ENCODE measurements around the gene OR1F1.
"Not testable (repeated sequence)": the region's sequence is repeated elsewhere in the genome, so short reads cannot be mapped to it uniquely, and the experiment has no call there.

OR1F1 gene

GRCh38 chr16:3195975-3196374 lies 8.0 kb downstream of the OR1F1 start:
- no peak for DNase-seq (ENCODE audit: low spot score)
- no peak for TF ChIP-seq CTCF (IDR thresholded peaks at IDR 0.05; ENCODE audit: extremely low read depth, missing control alignments)

- not testable (repeated sequence) for DNase-seq (ENCODE audit: low spot score)
These were observed 9.8 kb downstream of the OR1F1 start for GRCh38 chr16:3197694-3198333.

- no peak for DNase-seq (ENCODE audit: low spot score)
- no peak for TF ChIP-seq CTCF (IDR thresholded peaks at IDR 0.05; ENCODE audit: extremely low read depth, missing control alignments)
These were observed 10.5 kb downstream of the OR1F1 start for GRCh38 chr16:3198334-3199072.

- no peak for TF ChIP-seq CTCF (IDR thresholded peaks at IDR 0.05; ENCODE audit: extremely low read depth, missing control alignments)
- DNase-seq (ENCODE audit: low spot score): no peak
These were observed 15.0 kb downstream of the OR1F1 start for GRCh38 chr16:3202903-3203539.

GRCh38 chr16:3205939-3206338 lies 17.9 kb downstream of the OR1F1 start:
- DNase-seq (ENCODE audit: low spot score): not testable (repeated sequence)

- no peak for TF ChIP-seq CTCF (IDR thresholded peaks at IDR 0.05; ENCODE audit: extremely low read depth, missing control alignments)
- no peak for DNase-seq (ENCODE audit: low spot score)
These were observed 19.3 kb downstream of the OR1F1 start for GRCh38 chr16:3207086-3207953.

- TF ChIP-seq CTCF (IDR thresholded peaks at IDR 0.05; ENCODE audit: extremely low read depth, missing control alignments): no peak
- no peak for DNase-seq (ENCODE audit: low spot score)
These were observed 24.0 kb downstream of the OR1F1 start for GRCh38 chr16:3212006-3212405.

GRCh38 chr16:3212567-3212966 lies 24.6 kb downstream of the OR1F1 start:
- DNase-seq (ENCODE audit: low spot score): no peak
- no peak for TF ChIP-seq CTCF (IDR thresholded peaks at IDR 0.05; ENCODE audit: extremely low read depth, missing control alignments)
